ENCODE results near the gene MS4A5. TPM values are rescaled to one million over a fixed set of nuclear protein-coding genes. Genes with fewer than 3 reads are reported as not detected.

The MS4A5 gene
- total RNA-seq, 2 donors from 2014 or later, result not detected

- no peak overlapping the region for H3K4me3 ChIP-seq
- WGBS, 2 donors, result 74 to 80% methylated on average over 7 of the region's 7 CpGs
- intact Hi-C loops (cut with DNase I), result no loop called here
- TF ChIP-seq CTCF (IDR thresholded peaks at IDR 0.05) (no peak), POLR2A (IDR thresholded peaks at IDR 0.05) (no peak)
- DNase-seq (no peak), ATAC-seq (no peak)
- no peaks in the 10 kb centered on the region for H3K27me3 ChIP-seq
- no peak overlapping the region for H3K27ac ChIP-seq
- H3K36me3 ChIP-seq (replicated peaks in 1 of 2; ENCODE audit: insufficient read depth in 1 of 2, low read depth in 2 of 2), result no peaks in the 10 kb centered on the region
- H3K4me1 ChIP-seq, result no peaks in the 10 kb centered on the region
- no peaks in the 10 kb centered on the region for H3K9me3 ChIP-seq
Measured at GRCh38 chr11:60394666-60395380, 34.5 kb upstream of the MS4A5 start.

GRCh38 chr11:60396382-60396781, 33.0 kb upstream of the MS4A5 start, which contains the start of gene MS4A14:
MS4A14 (plus strand) TSS chr11:60396459; CDS start chr11:60396579, 120 bp downstream.
- intact Hi-C loops (cut with DNase I), result no loop called here
- H3K36me3 ChIP-seq (replicated peaks in 1 of 2; ENCODE audit: insufficient read depth in 1 of 2, low read depth in 2 of 2), result no peaks in the 10 kb centered on the region
- H3K4me1 ChIP-seq, result no peaks in the 10 kb centered on the region
- no peak within 1 kb of the TSS for H3K4me3 ChIP-seq
- ATAC-seq (no peak), DNase-seq (no peak)
- H3K9me3 ChIP-seq, result no peaks in the 10 kb centered on the region
- 47 to 48% methylated on average over 3 of the region's 3 CpGs for WGBS, 2 donors
- TF ChIP-seq CTCF (IDR thresholded peaks at IDR 0.05) (no peak), POLR2A (IDR thresholded peaks at IDR 0.05) (no peak)
- no peaks in the 10 kb centered on the region for H3K27me3 ChIP-seq
- H3K27ac ChIP-seq, result peak within 1 kb of the TSS in 1 of 4 donors; percentile 35

- ATAC-seq (no peak), DNase-seq (peak in 1 of 4 donors; percentile 25)
- TF ChIP-seq CTCF (IDR thresholded peaks at IDR 0.05) (no peak), POLR2A (IDR thresholded peaks at IDR 0.05) (no peak)
- Histone ChIP-seq H3K27me3 (no peaks in the 10 kb centered on the region), H3K27ac (peak overlapping the region in 1 of 4 donors; percentile 35), H3K36me3 (replicated peaks in 1 of 2; ENCODE audit: insufficient read depth in 1 of 2, low read depth in 2 of 2) (no peaks in the 10 kb centered on the region), H3K4me1 (no peaks in the 10 kb centered on the region), H3K4me3 (no peak overlapping the region), H3K9me3 (no peaks in the 10 kb centered on the region)
- intact Hi-C loops (cut with DNase I), result no loop called here
- 6 to 11% methylated on average over 1 of the region's 1 CpG for WGBS, 2 donors
Measured at GRCh38 chr11:60396799-60397198, 32.6 kb upstream of the MS4A5 start.

- Histone ChIP-seq H3K4me3 (no peak overlapping the region), H3K36me3 (replicated peaks in 1 of 2; ENCODE audit: insufficient read depth in 1 of 2, low read depth in 2 of 2) (no peaks in the 10 kb centered on the region), H3K4me1 (no peaks in the 10 kb centered on the region), H3K27ac (no peak overlapping the region), H3K27me3 (no peaks in the 10 kb centered on the region), H3K9me3 (no peaks in the 10 kb centered on the region)
- DNase-seq (no peak), ATAC-seq (no peak)
- no peak for TF ChIP-seq CTCF (IDR thresholded peaks at IDR 0.05)
- TF ChIP-seq POLR2A (IDR thresholded peaks at IDR 0.05), result no peak
- WGBS, 2 donors, result 23 to 26% methylated on average over 2 of the region's 2 CpGs
- intact Hi-C loops (cut with DNase I), result no loop called here
Measured at GRCh38 chr11:60420015-60420414, 9.4 kb upstream of the MS4A5 start.

- no peak overlapping the region for H3K27ac ChIP-seq
- no peak for DNase-seq
- H3K9me3 ChIP-seq, result no peaks in the 10 kb centered on the region
- no peak overlapping the region for H3K4me3 ChIP-seq
- H3K27me3 ChIP-seq, result no peaks in the 10 kb centered on the region
- no peaks in the 10 kb centered on the region for H3K4me1 ChIP-seq
- no peaks in the 10 kb centered on the region for H3K36me3 ChIP-seq (replicated peaks in 1 of 2; ENCODE audit: insufficient read depth in 1 of 2, low read depth in 2 of 2)
- no peak for ATAC-seq
- 80 to 82% methylated on average over 1 of the region's 1 CpG for WGBS, 2 donors
- no peak for TF ChIP-seq POLR2A (IDR thresholded peaks at IDR 0.05)
- TF ChIP-seq CTCF (IDR thresholded peaks at IDR 0.05), result no peak
- intact Hi-C loops (cut with DNase I), result no loop called here
Measured at GRCh38 chr11:60422609-60423008, 6.8 kb upstream of the MS4A5 start.
